NCI-H146 treated with DMSO at 0.1 percent for 48 hours (cell line): Measurements from ENCODE around the gene CDH4.
"Not testable (repeated sequence)": the region's sequence is repeated elsewhere in the genome, so short reads cannot be mapped to it uniquely, and the experiment has no call there.

Experiments used
- DNase-seq: peaks from one replicate; lab custom pipeline; 2025; ENCODE audit not compliant: unreplicated experiment; lab: John Stamatoyannopoulos, UW

The CDH4 gene

GRCh38 chr20:61451009-61451408 lies 198.9 kb downstream of the CDH4 start:
- no peak for DNase-seq

GRCh38 chr20:61451953-61452352 lies 199.9 kb downstream of the CDH4 start:
- DNase-seq = no peak

- no peak for DNase-seq
Measured at GRCh38 chr20:61453219-61453618, 201.2 kb downstream of the CDH4 start.

GRCh38 chr20:61453623-61454022 lies 201.6 kb downstream of the CDH4 start:
- DNase-seq = not testable (repeated sequence)

- no peak for DNase-seq
Measured at GRCh38 chr20:61454053-61454452, 202.0 kb downstream of the CDH4 start.

- DNase-seq = no peak
Measured at GRCh38 chr20:61455508-61456215, 203.6 kb downstream of the CDH4 start.

DNA sequence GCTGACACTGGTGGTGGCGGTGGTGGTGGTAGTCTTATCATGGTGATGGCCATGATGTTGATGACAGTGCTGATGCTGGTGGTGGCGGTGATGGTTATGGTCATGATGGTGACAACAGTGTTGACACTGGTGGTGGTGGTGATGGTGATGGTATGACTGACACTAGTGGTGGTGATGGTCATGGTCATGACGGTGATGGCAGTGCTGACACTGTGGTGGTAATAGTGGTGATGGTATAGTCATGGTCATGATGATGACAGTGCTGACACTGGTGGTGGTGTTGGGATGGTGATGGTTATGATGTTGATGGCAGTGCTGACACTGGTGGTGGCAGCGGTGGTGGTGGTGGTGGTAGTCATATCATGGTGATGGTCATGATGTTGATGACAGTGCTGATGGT lies 205.7 kb downstream of the CDH4 start:
- DNase-seq = no peak

- no peak for DNase-seq
Measured at GRCh38 chr20:61458146-61458746, 206.2 kb downstream of the CDH4 start.

DNA sequence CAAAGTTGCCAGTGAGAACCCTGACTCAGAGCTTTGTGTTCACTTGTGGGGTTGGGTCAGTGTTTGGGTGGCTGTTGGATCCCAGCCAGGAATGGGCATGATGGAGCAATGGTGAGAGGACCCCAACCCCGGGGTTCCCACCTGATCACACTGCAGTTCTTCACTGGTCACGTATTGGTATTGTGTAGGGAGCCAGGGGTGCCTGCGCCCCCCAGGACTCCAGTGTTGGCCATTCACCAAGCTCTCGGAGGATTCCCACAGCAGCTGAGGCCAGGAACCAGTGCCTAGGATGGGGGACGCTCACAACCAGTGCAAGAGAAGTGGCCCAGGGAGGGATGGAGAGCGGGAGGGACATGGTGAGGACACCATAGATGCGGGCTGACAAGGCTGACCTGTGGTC lies 207.2 kb downstream of the CDH4 start:
- DNase-seq = no peak

DNA sequence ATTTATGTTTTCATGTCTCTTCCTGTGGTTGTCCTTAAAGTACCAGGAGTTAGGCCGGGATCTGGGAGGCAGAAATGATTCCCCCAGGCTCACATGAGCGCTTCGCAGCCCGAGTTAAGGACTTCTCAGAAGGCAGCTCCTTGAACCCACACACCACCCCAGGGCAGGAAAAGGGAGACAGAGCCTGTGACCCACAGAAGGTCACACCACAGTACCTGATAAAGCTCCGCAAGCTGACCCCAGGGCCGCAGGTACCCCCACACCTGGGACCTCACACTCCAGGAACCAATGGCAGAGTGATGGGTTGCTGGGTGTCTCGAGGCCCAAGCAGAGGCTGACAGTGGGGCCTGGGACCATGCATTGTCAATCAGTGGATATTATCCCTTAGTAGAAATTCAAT lies 207.6 kb downstream of the CDH4 start:
- no peak for DNase-seq

- DNase-seq = no peak
Measured at GRCh38 chr20:61460261-61461052, 208.4 kb downstream of the CDH4 start.

- no peak for DNase-seq
Measured at GRCh38 chr20:61461461-61461860, 209.4 kb downstream of the CDH4 start.

GRCh38 chr20:61464307-61465303 lies 212.5 kb downstream of the CDH4 start:
- DNase-seq = no peak

- DNase-seq = no peak
Measured at GRCh38 chr20:61475729-61476128, 223.7 kb downstream of the CDH4 start.

DNA sequence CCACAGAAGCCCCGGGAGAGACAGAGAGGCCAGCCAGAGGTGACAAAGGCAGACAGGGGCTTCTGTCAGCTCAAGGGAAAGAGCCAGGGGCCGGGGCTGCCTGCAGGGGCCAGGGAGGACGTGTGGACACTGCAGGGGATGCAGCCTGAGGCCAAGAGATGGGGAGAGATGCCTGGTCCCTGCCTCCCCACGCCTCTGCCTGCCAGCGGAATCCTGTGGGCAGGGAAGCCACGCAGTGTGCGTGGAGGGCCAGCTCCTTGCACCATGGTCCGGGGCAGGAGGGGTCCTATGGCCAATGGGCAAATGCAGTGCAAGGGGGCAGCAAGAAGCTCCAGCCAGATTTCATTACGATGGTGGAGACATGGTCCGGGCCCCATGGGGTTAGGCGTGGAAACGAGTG lies 224.9 kb downstream of the CDH4 start:
- no peak for DNase-seq

DNA sequence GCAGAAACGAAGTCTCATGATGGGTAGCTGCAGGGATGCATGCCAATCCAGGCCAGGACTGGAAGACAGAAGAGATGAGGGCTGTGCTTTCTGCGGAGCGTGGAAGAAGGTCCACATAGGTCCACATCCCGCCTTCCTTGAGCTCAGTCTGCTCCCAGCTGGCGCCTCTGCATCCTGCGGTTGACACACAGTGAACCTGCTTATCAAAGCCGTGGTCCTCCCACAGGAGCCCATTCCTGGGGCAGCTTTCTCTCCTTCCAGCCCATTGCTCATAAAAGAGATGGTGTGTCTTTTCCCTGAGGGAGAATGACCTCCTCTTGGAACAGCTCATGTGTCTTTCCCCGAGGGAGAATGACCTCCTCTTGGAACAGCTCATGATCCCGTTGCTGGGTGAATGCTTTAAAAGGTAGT lies 225.4 kb downstream of the CDH4 start:
- DNase-seq = no peak

DNA sequence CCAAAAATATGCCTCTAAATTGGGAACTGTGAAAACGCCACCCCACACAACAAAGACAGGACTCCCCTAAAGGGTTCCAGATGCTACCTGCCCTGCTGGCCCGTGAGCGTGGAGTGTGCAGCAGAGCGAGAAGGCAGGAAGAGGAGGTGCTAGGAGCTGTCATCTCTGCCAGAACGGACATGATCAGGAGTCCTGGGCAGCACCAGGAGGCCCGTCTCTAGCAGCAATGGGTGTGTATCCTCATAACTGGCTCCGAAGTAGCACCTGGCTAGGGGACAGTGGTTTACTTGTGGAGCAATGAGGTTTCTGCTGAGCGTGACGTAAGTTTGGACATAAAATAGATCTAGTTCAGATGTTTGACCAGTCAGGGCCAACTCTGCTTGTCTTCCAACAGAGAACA lies 226.0 kb downstream of the CDH4 start:
- no peak for DNase-seq

DNA sequence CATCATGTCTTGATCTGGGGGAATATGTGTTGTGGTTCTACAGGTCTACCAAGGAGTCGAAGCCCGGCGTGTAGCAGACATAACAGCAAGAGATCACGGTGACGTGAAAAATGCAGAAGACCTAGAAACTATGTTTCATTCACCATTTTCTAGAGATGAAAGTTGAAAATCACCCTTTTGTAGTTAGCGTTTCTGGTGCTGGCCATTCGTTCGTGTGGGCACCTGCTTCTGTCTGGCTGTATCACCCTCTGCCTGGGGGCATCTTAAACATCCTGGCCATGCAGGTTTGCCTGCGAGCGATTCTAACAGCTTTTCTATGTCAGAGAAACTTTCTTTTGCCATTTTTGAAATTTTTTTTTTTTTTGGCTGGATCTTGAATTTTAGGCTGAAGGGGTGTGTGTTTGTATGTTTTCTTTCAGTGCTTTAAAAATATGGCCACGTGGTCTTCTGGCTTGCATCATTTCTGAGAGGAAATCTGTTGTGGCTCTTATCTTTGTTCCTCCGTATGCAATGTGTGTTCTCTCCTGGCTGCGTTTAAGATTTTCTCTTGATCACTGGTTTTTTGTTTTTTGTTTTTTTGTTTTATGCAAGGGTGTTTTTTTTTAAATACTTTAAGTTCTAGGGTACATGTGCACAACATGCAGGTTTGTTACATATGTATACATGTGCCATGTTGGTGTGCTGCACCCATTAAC lies 226.7 kb downstream of the CDH4 start:
- DNase-seq = no peak

- DNase-seq = not testable (repeated sequence)
Measured at GRCh38 chr20:61479433-61479832, 227.4 kb downstream of the CDH4 start.

DNA sequence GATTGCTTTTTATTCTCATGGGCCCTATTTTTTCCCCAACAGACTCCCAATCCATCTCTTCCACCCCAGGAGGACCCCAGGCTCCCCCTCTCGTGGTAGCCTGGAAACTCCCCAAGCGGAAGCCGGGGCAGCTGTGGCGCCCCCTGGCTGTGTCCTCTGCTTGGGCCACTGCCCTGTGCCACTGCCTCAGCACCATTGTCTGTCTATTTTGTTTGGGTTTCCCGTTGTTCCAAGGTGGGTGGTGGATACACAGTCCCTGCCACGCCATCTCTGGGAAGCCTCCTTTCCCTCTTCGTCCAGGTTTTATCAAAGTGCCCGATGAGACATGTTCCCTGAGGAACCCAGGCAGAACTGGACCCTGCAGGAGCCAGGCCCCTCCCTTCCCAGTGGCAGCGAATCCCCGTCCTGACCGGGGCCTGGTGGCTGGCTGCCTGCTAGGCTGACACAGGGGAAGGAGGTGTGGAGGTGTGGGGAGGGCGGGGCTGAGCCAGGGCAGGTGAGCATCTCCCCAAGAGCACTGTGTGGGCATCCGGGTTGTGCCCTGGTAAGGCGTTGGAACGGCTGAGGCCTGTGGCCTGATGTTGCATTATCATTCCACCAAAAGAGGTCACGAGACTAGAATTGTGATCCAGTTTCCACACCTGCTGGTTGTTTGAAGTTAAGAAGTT lies 228.2 kb downstream of the CDH4 start:
- no peak for DNase-seq
